K562 (cell line): ENCODE results near the gene INPP5D. TPM values are rescaled to one million over a fixed set of nuclear protein-coding genes. Genes with fewer than 3 reads are reported as not detected.

Experiments used
- ATAC-seq: fragments of 200-7000 bp; cut with Tn5 transposase; 3 replicates; pipeline ENCODE4 v1.9.1; 2020; ENCODE audit warnings: moderate library complexity
- BruUV-seq: library from RNA; stranded (reverse); fragments of 400-500 nt; replicated peaks from 2 replicates; lab custom pipeline; 2021; lab: Mats Ljungman, UMichigan
- CTCF ChIA-PET: fragments of 300-600 bp; formaldehyde crosslinking; extraction: SDS; loops from one replicate; lab custom pipeline; 2021; ENCODE audit warnings: low intra/inter-chr PET ratio; lab: Yijun Ruan, JAX
- POLR2A ChIA-PET: fragments of 300-600, 350-650 bp; sonication (Branson Sonifier 250); formaldehyde crosslinking; extraction: SDS; loops from one replicate; lab custom pipeline; 2021; ENCODE audit warnings: antibody characterized with exemption, inconsistent platforms; lab: Yijun Ruan, JAX
- DNase-seq, 4 experiments: peaks; one replicate each; pipeline versions ENCODE4 v3.0.0 to v3.0.0-alpha.2; 2011 to 2018; ENCODE audit warnings: low spot score in 3 of 4, mixed read lengths in 3 of 4; ENCODE audit errors: extremely low read depth in 1 of 4
- FAIRE-seq: peaks from 2 replicates; lab custom pipeline; 2011; peaks lifted over from hg19 to GRCh38; lab: Jason Lieb, UNC
- H2AFZ ChIP-seq: 2 replicates; pipeline ENCODE4 v1.6.0; 2011; ENCODE audit warnings: low read depth, low read length, control low read depth, inconsistent platforms
- H3K27ac ChIP-seq: fragments of 200-600 bp; 3 replicates; pipeline ENCODE4 v1.8.0; 2011; ENCODE audit warnings: low read depth, mild to moderate bottlenecking, control low read depth, inconsistent platforms, low read length, moderate library complexity, mixed read lengths; ENCODE audit errors: extremely low read depth
- H3K27me3 ChIP-seq, 2 experiments: fragments of 300-600 bp in 1 of 2; 2 replicates in 1 of 2; 3 replicates in 1 of 2; pipeline versions ENCODE4 v1.6.0 to v1.8.0; 2011; ENCODE audit warnings: inconsistent platforms in 2 of 2, low read length in 2 of 2, mild to moderate bottlenecking in 1 of 2, mixed read lengths in 1 of 2, moderate library complexity in 1 of 2; ENCODE audit not compliant: control insufficient read depth in 2 of 2, insufficient read depth in 2 of 2
- H3K36me3 ChIP-seq: fragments of 300-600 bp; 3 replicates; pipeline ENCODE4 v1.8.0; 2011; ENCODE audit warnings: mild to moderate bottlenecking, low read length, inconsistent platforms; ENCODE audit not compliant: control insufficient read depth, insufficient read depth
- H3K4me1 ChIP-seq, 2 experiments: fragments of 200-600 bp in 1 of 2; replicated peaks in 1 of 2; 2 replicates in 1 of 2; 3 replicates in 1 of 2; pipeline versions ENCODE4 v1.5.1 to v1.8.0; 2011; ENCODE audit warnings: inconsistent platforms in 2 of 2, low read length in 2 of 2, mild to moderate bottlenecking in 1 of 2, mixed read lengths in 1 of 2, moderate library complexity in 1 of 2; ENCODE audit not compliant: control insufficient read depth in 2 of 2, insufficient read depth in 2 of 2
- H3K4me2 ChIP-seq: 2 replicates; pipeline ENCODE4 v1.6.1; 2011; ENCODE audit warnings: low read length, control low read depth, inconsistent platforms, mixed read lengths; ENCODE audit not compliant: insufficient read depth
- H3K4me3 ChIP-seq: fragments of 200-600 bp; sonication (generic), shearing (Covaris generic); 2 replicates; pipeline ENCODE4 v1.5.1; 2016; ENCODE audit warnings: control low read depth, inconsistent platforms
- H3K79me2 ChIP-seq: fragments of 200-600 bp; 3 replicates; pipeline ENCODE4 v1.8.0; 2011; ENCODE audit warnings: low read length, inconsistent platforms; ENCODE audit not compliant: control insufficient read depth, insufficient read depth
- H3K9ac ChIP-seq, 2 experiments: 2 replicates each; pipeline versions ENCODE4 v1.6.0 to v1.6.1; 2011; ENCODE audit warnings: low read depth in 2 of 2, low read length in 2 of 2, control low read depth in 1 of 2, inconsistent platforms in 1 of 2, mild to moderate bottlenecking in 1 of 2, mixed read lengths in 1 of 2; ENCODE audit not compliant: insufficient read depth in 1 of 2
- H3K9me1 ChIP-seq: one replicate; pipeline ENCODE4 v1.6.0; 2011; ENCODE audit warnings: inconsistent platforms, mild to moderate bottlenecking, low read length, moderate library complexity; ENCODE audit not compliant: control insufficient read depth, insufficient read depth
- H3K9me3 ChIP-seq: replicated peaks from 2 replicates; pipeline ENCODE4 v1.5.1; 2011; ENCODE audit warnings: low read depth, low read length, inconsistent platforms; ENCODE audit not compliant: control insufficient read depth, insufficient read depth
- H4K20me1 ChIP-seq: replicated peaks from 2 replicates; pipeline ENCODE4 v1.6.1; 2011; ENCODE audit warnings: low read length, inconsistent platforms, mixed read lengths; ENCODE audit not compliant: control insufficient read depth, insufficient read depth
- BCOR ChIP-seq: fragments of 450-650 bp; IDR thresholded peaks from 2 replicates; pipeline ENCODE4 v1.6.1; 2016
- CTCF ChIP-seq, 3 experiments: IDR thresholded peaks in 2 of 3; conservative IDR thresholded peaks in 1 of 3; 2 replicates each; pipeline ENCODE4 v1.5.1; 2011 to 2012; ENCODE audit warnings: low read length in 3 of 3, mild to moderate bottlenecking in 3 of 3, control low read depth in 2 of 3, improper control_type of control experiment in 1 of 3, inconsistent platforms in 1 of 3, low read depth in 1 of 3, mixed read lengths in 1 of 3, moderate library complexity in 1 of 3; ENCODE audit not compliant: insufficient read depth in 2 of 3
- GATAD2A ChIP-seq: fragments of 450-650 bp; IDR thresholded peaks from 2 replicates; pipeline ENCODE4 v1.6.1; 2017
- HEY1 ChIP-seq: fragments of 250-450 bp; sonication (Bioruptor Pico); IDR thresholded peaks from 2 replicates; pipeline ENCODE4 v1.5.0; 2020; ENCODE audit warnings: mild to moderate bottlenecking, moderate library complexity, borderline replicate concordance
- LCOR ChIP-seq: sonication (generic); formaldehyde crosslinking; IDR thresholded peaks from 2 replicates; pipeline ENCODE4 v1.8.0; 2022; ENCODE audit warnings: mild to moderate bottlenecking, missing genetic modification reagents
- RBFOX2 ChIP-seq: fragments of 200-400 bp; formaldehyde crosslinking; IDR thresholded peaks from 2 replicates; pipeline ENCODE4 v1.6.1; 2017; ENCODE audit warnings: low read depth, mild to moderate bottlenecking, low read length, moderate library complexity
- RBM25 ChIP-seq: fragments of 200-400 bp; formaldehyde crosslinking; IDR thresholded peaks from 2 replicates; pipeline ENCODE4 v1.6.1; 2018; ENCODE audit warnings: low read length, low read depth, moderate library complexity; ENCODE audit not compliant: severe bottlenecking
- RCOR1 ChIP-seq, 2 experiments: IDR thresholded peaks; 2 replicates each; pipeline ENCODE4 v1.6.1; 2012; ENCODE audit warnings: low read depth in 2 of 2, low read length in 2 of 2, borderline replicate concordance in 1 of 2, improper control_type of control experiment in 1 of 2
- TEAD4 ChIP-seq, 2 experiments: sonication (generic) in 1 of 2; formaldehyde crosslinking in 1 of 2; IDR thresholded peaks; 2 replicates each; pipeline versions ENCODE4 v1.6.1 to v1.8.0; 2012 to 2022; ENCODE audit warnings: borderline replicate concordance in 1 of 2, inconsistent platforms in 1 of 2, low read length in 1 of 2, mild to moderate bottlenecking in 1 of 2, missing genetic modification reagents in 1 of 2
- ZFX ChIP-seq: sonication (generic); formaldehyde crosslinking; IDR thresholded peaks from 2 replicates; pipeline ENCODE4 v1.8.0; 2022; ENCODE audit warnings: mild to moderate bottlenecking, missing genetic modification reagents, moderate library complexity
- WGBS: fragments of 100-300 bp; shearing (Covaris generic); methylation state at CpG from one replicate; pipeline ENCODE4 v1.1.6; 2016; ENCODE audit warnings: low coverage, mixed read lengths; ENCODE audit not compliant: insufficient coverage; ENCODE audit errors: missing lambda C conversion rate; 5-methylcytosine and 5-hydroxymethylcytosine counted together
- in situ Hi-C: fragments of 300-500 bp; cut with MboI; formaldehyde crosslinking; loops from 4 replicates; pipeline ENCODE4 v1.15.0; 2018; ENCODE audit warnings: inconsistent platforms, mixed read lengths
- intact Hi-C: fragments of 100-400 bp; cut with micrococcal nuclease; formaldehyde crosslinking; loops from 2 replicates; pipeline ENCODE4 v1.14.2; 2022
- polyA plus RNA-seq, 8 experiments: library from polyadenylated mRNA; depleted of rRNA in 4 of 8; stranded (reverse) in 5 of 8; unstranded in 3 of 8; fragments of >200 nt; fragmentation: Nextera tagmentation in 2 of 8; fragmentation: Illumina TruSeq in 1 of 8; extraction: Ambion mirVana in 2 of 8; extraction: Trizol in 1 of 8; gene quantifications; 2 replicates each; pipeline versions ENCODE4 v1.2.1 to v1.2.3, GENCODE V29; 2011 to 2014; ENCODE audit warnings: inconsistent platforms in 1 of 8, missing spikeins in 1 of 8
- total RNA-seq, 7 experiments: library from RNA; depleted of rRNA in 6 of 7; stranded (reverse); fragments of >200 nt in 6 of 7; fragmentation: Illumina TruSeq in 2 of 7; extraction: Trizol in 2 of 7; gene quantifications; 2 replicates each; pipeline versions ENCODE4 v1.2.1 to v1.2.3, GENCODE V29; 2011 to 2021; ENCODE audit warnings: low replicate concordance in 1 of 7
- TF ChIP-seq, protein P1 (sequence below): fragments of 250-450 bp; sonication (Bioruptor Pico); IDR thresholded peaks from 2 replicates; pipeline ENCODE4 v1.9.0; 2021; ENCODE audit warnings: mild to moderate bottlenecking, inconsistent platforms
- TF ChIP-seq, protein P2 (sequence below): sonication (generic); formaldehyde crosslinking; IDR thresholded peaks from 2 replicates; pipeline ENCODE4 v1.8.0; 2022; ENCODE audit warnings: missing genetic modification reagents, mild to moderate bottlenecking, moderate library complexity, borderline replicate concordance
- TF ChIP-seq, protein P3 (sequence below): fragments of 450-650 bp; IDR thresholded peaks from 2 replicates; pipeline ENCODE4 v1.6.1; 2016

INPP5D gene
- total and polyA plus RNA-seq, 9 of the 15 experiments (the other 6 are each of a cell fraction or from before 2014, with no cell fraction given) = 0.55 to 6.2 (median 2.2) TPM

DNA sequence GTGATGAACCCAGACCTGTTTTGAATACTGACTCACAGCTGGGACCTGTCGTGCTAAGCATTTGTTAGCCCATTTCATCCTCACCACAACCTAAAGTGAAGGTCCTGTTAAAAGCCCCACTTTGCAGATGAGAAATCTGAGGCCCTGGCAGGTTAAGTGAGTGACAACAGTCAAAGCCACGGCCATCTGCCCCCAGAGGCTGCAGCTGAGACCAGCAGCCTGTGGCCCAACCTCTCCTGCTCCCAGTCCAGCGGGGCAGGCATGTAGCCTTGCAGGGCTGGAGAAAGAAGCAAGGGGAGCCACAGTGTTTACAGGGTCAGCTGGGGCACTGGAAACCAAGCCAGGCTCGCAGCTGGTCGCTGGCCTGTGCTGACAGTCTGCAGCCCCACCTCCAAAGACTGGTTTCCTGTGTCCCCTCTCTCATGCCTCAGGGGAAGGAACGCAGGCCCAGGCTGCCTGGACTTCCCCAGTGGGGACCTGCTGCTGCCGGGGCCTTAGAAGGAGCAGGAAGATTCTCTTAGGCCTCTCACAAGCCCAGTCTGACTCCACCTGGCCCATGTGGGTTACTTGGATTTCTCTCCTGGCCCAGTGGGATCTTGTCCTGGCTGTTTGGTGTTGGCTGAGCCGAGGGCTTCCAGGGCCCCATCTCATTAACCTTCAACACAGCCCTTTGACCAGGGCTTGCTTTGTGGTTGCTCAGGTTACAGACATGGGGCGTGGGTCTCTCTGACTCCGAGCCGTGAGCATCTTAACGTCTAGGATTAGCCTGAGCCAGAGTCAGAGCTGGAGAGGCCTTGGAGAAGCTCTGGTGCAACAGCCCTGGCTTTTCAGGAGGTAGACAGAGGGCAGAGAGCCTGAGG lies 1.7 kb downstream of the INPP5D start:
- ChIA-PET CTCF (no interaction called here), POLR2A (interaction anchor here (1.0 kb wide), 1 partner anchor 17 kb away, joined by 3 read pairs; no protein-coding TSS in a partner anchor)
- intact Hi-C loops = no loop called here
- FAIRE-seq (no peak), DNase-seq (peak; percentile 24 to 34 (median 26)), ATAC-seq (peak; percentile 81)
- no peak overlapping the region for H3K4me3 ChIP-seq
- no peaks in the 10 kb centered on the region for H3K27me3 ChIP-seq
- no peak overlapping the region for H3K27ac ChIP-seq
- H3K4me1 ChIP-seq = peaks cover 13 to 48% of the 10 kb centered on the region in 2 experiments; a peak in 4 of 5 replicates
- in situ Hi-C loops = no loop called here
- H3K9me1 ChIP-seq = no peaks in the 10 kb centered on the region
- 52% methylated on average over 6 of the region's 12 CpGs for WGBS
- peak overlapping the region; percentile 68 for H2AFZ ChIP-seq
- H3K79me2 ChIP-seq = no peaks in the 10 kb centered on the region; the same call in 2 of the 3 replicates
- H3K9me3 ChIP-seq = no peaks in the 10 kb centered on the region
- TSS peak; percentile 43 for BruUV-seq
- no peaks in the 10 kb centered on the region for H3K36me3 ChIP-seq
- peak overlapping the region in 1 of 2 experiments; percentile 68; a peak in 2 of 4 replicates for H3K9ac ChIP-seq
- H4K20me1 ChIP-seq = no peaks in the 10 kb centered on the region
- peak overlapping the region; percentile 62; the same call in 1 of the 2 replicates for H3K4me2 ChIP-seq
- TF ChIP-seq ZFX (CRISPR knock-in tag) (peak; percentile 50), HEY1 (CRISPR knock-in tag) (no peak), BCOR (peak; percentile 56; the same call in 1 of the 2 replicates), CTCF (IDR thresholded peaks at IDR 0.05 in 2 of 3, conservative IDR thresholded peaks at IDR 0.05 in 1 of 3; ENCODE audit: insufficient read depth in 2 of 3, low read depth in 1 of 3, low read length in 3 of 3) (peak; percentile 23 to 36 (median 33); a peak in 2 of 6 replicates), TEAD4 (IDR thresholded peaks at IDR 0.05; ENCODE audit: low read length) (no peak), TEAD4 (CRISPR knock-in tag; IDR thresholded peaks at IDR 0.05; ENCODE audit: borderline replicate concordance) (no peak), RCOR1 (IDR thresholded peaks at IDR 0.05; ENCODE audit: borderline replicate concordance in 1 of 2, low read depth in 2 of 2, low read length in 2 of 2) (0 out of 4 replicates have a peak, but pooled peaks of 1 of the 2 experiments have one; percentile 9), RBFOX2 (0 out of 2 replicates have a peak, but pooled peaks have one; percentile 22), RBM25 (peak; percentile 45), LCOR (CRISPR knock-in tag) (peak; percentile 25; the same call in 1 of the 2 replicates), GATAD2A (no peak)
- TF ChIP-seq, protein P1, sequence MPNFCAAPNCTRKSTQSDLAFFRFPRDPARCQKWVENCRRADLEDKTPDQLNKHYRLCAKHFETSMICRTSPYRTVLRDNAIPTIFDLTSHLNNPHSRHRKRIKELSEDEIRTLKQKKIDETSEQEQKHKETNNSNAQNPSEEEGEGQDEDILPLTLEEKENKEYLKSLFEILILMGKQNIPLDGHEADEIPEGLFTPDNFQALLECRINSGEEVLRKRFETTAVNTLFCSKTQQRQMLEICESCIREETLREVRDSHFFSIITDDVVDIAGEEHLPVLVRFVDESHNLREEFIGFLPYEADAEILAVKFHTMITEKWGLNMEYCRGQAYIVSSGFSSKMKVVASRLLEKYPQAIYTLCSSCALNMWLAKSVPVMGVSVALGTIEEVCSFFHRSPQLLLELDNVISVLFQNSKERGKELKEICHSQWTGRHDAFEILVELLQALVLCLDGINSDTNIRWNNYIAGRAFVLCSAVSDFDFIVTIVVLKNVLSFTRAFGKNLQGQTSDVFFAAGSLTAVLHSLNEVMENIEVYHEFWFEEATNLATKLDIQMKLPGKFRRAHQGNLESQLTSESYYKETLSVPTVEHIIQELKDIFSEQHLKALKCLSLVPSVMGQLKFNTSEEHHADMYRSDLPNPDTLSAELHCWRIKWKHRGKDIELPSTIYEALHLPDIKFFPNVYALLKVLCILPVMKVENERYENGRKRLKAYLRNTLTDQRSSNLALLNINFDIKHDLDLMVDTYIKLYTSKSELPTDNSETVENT (CRISPR knock-in tag) = no peak
- TF ChIP-seq, protein P2, sequence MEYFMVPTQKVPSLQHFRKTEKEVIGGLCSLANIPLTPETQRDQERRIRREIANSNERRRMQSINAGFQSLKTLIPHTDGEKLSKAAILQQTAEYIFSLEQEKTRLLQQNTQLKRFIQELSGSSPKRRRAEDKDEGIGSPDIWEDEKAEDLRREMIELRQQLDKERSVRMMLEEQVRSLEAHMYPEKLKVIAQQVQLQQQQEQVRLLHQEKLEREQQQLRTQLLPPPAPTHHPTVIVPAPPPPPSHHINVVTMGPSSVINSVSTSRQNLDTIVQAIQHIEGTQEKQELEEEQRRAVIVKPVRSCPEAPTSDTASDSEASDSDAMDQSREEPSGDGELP = peak; percentile 87
- TF ChIP-seq, protein P3, sequence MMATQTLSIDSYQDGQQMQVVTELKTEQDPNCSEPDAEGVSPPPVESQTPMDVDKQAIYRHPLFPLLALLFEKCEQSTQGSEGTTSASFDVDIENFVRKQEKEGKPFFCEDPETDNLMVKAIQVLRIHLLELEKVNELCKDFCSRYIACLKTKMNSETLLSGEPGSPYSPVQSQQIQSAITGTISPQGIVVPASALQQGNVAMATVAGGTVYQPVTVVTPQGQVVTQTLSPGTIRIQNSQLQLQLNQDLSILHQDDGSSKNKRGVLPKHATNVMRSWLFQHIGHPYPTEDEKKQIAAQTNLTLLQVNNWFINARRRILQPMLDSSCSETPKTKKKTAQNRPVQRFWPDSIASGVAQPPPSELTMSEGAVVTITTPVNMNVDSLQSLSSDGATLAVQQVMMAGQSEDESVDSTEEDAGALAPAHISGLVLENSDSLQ = 0 out of 2 replicates have a peak, but pooled peaks have one; percentile 29
